Activated CD4-positive, alpha-beta memory T cell treated with anti-CD3 and anti-CD28 coated beads for 36 hours (primary cell): ENCODE results near the gene RRP15. TPM values are rescaled to one million over a fixed set of nuclear protein-coding genes. Genes with fewer than 3 reads are reported as not detected.

Experiments
- CTCF ChIA-PET: fragments of 350-600 bp; sonication (Branson Sonifier 250); formaldehyde crosslinking; loops from one replicate; lab custom pipeline; 2021; ENCODE audit warnings: antibody characterized with exemption, inconsistent platforms; lab: Charles Lee
- POLR2A ChIA-PET: fragments of 350-600 bp; sonication (Branson Sonifier 250); formaldehyde crosslinking; loops from one replicate; lab custom pipeline; 2021; ENCODE audit warnings: antibody characterized with exemption; lab: Charles Lee
- DNase-seq: peaks from one replicate; pipeline ENCODE4 v3.0.0-alpha.2; 2020
- H3K27ac Mint-ChIP-seq: one replicate; pipeline ENCODE4 v1.8.0; 2021; ENCODE audit warnings: mixed read lengths
- H3K27me3 Mint-ChIP-seq: one replicate; pipeline ENCODE4 v1.8.0; 2021; ENCODE audit warnings: mixed read lengths
- H3K36me3 Mint-ChIP-seq: one replicate; pipeline ENCODE4 v1.8.0; 2021; ENCODE audit warnings: mixed read lengths
- H3K4me1 Mint-ChIP-seq: one replicate; pipeline ENCODE4 v1.8.0; 2021; ENCODE audit warnings: low read depth, mixed read lengths
- H3K4me3 Mint-ChIP-seq: one replicate; pipeline ENCODE4 v1.8.0; 2021; ENCODE audit warnings: mild to moderate bottlenecking, mixed read lengths
- H3K9me3 Mint-ChIP-seq: one replicate; pipeline ENCODE4 v1.8.0; 2021; ENCODE audit warnings: mixed read lengths
- intact Hi-C: fragments of 100-400 bp; cut with micrococcal nuclease; formaldehyde crosslinking; loops from one replicate; pipeline ENCODE4 v1.15.1; 2023
- total RNA-seq, 2 experiments: library from RNA; stranded (reverse); gene quantifications; one replicate each; pipeline ENCODE4 v1.2.3, GENCODE V29; 2021

RRP15 gene
- total RNA-seq, 2 experiments from 2014 or later, result 18.0 to 18.8 TPM

DNA sequence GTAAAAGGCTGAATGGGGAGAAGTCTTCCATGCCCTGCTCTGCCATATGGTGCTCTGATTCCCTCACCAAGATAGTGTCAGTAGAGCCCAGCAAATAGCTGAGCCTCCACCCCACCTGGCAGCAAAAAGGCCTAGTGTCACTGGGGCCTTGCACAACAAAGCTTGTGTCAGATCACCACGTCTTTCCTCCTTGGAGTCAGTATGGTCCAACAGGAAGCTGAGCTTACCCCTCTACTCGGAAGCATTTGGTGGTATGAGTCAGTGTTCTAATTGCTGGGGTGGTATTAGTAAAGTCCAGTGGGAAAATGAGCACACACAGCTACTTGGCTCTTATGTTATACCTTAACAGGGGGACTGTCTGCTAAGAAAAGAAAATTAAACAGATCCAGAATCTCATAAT lies 18.7 kb upstream of the RRP15 start:
- H3K27ac Mint-ChIP-seq, result no peak overlapping the region
- CTCF ChIA-PET, result no interaction called here
- DNase-seq, result no peak
- no peaks in the 10 kb centered on the region for H3K9me3 Mint-ChIP-seq
- no peak overlapping the region for H3K4me3 Mint-ChIP-seq
- no peaks in the 10 kb centered on the region for H3K4me1 Mint-ChIP-seq
- peaks cover 12% of the 10 kb centered on the region for H3K27me3 Mint-ChIP-seq
- intact Hi-C loops, result no loop called here
- POLR2A ChIA-PET, result no interaction called here
- H3K36me3 Mint-ChIP-seq, result no peaks in the 10 kb centered on the region

DNA sequence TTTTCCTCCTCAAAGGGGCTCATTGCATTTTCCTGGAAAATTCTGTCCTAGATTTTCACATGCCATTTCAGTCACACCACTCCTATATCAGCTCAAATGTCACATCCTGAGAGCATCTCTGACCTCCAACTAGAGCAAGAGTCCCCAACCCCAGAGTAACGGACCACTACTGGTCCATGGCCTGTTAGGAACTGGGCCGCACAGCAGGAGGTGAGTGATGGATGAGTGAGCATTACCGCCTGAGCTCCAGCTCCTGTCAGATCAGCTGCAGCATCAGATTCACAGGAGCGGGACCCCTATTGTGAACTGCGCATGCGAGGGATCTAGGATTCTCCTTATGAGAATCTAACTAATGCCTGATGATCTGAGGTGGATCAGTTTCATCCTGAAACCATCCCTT lies 12.7 kb upstream of the RRP15 start:
- H3K4me3 Mint-ChIP-seq, result no peak overlapping the region
- no peak for DNase-seq
- H3K27ac Mint-ChIP-seq, result no peak overlapping the region
- intact Hi-C loops, result no loop called here
- H3K27me3 Mint-ChIP-seq, result no peaks in the 10 kb centered on the region
- POLR2A ChIA-PET, result no interaction called here
- H3K36me3 Mint-ChIP-seq, result no peaks in the 10 kb centered on the region
- CTCF ChIA-PET, result no interaction called here
- no peaks in the 10 kb centered on the region for H3K9me3 Mint-ChIP-seq
- H3K4me1 Mint-ChIP-seq, result no peaks in the 10 kb centered on the region

DNA sequence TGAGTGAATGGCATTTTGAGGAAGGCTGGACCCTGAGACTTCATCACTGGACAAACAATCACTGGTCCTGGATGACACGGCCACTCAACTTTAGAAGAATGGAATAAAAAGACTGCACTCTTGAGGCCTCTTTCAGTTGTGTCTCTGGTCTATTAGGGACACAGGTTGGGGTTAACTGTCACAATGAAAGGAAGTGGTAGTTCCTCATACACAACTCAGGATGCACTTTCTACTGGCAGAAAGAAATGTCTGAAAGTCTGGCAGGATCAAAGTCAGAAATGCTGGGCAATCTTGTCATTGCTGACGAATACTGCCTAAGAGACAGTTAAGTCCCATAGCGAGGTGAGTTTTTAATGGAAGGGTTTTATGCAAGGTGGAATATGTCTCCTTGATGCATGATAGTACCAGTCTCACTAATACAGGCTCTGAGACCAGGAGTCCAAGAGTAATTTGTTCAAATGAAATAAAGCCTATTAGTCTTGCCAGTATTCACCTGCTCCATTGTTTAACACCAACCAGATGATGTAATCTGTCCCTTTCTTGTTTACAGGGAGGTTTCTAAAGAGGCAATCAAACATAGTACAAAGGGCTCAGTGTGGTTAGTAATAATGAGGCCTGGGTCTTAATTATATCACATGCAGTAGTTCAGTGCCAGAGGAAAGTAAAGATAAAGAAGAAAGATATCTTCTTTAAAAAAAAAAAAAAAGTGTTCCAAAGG lies 11.2 kb upstream of the RRP15 start:
- POLR2A ChIA-PET, result interaction anchor here (0.6 kb wide), 1 partner anchor 1139 kb away, joined by 3 read pairs; no protein-coding TSS in a partner anchor
- H3K27ac Mint-ChIP-seq, result no peak overlapping the region
- H3K4me3 Mint-ChIP-seq, result no peak overlapping the region
- no peaks in the 10 kb centered on the region for H3K36me3 Mint-ChIP-seq
- intact Hi-C loops, result no loop called here
- DNase-seq, result no peak
- no peaks in the 10 kb centered on the region for H3K27me3 Mint-ChIP-seq
- H3K9me3 Mint-ChIP-seq, result no peaks in the 10 kb centered on the region
- CTCF ChIA-PET, result no interaction called here
- no peaks in the 10 kb centered on the region for H3K4me1 Mint-ChIP-seq

GRCh38 chr1:218274511-218274910 lies 10.6 kb upstream of the RRP15 start:
- intact Hi-C loops, result no loop called here
- Mint-ChIP-seq H3K27ac (no peak overlapping the region), H3K4me1 (no peaks in the 10 kb centered on the region), H3K4me3 (no peak overlapping the region), H3K27me3 (no peaks in the 10 kb centered on the region), H3K9me3 (no peaks in the 10 kb centered on the region), H3K36me3 (no peaks in the 10 kb centered on the region)
- POLR2A ChIA-PET, result interaction anchor here (0.6 kb wide), 1 partner anchor 1139 kb away, joined by 3 read pairs; no protein-coding TSS in a partner anchor
- CTCF ChIA-PET, result no interaction called here
- DNase-seq, result no peak

GRCh38 chr1:218275823-218276222 lies 9.3 kb upstream of the RRP15 start:
- intact Hi-C loops, result no loop called here
- Mint-ChIP-seq H3K27me3 (peaks cover 3% of the 10 kb centered on the region), H3K4me3 (no peak overlapping the region), H3K27ac (no peak overlapping the region), H3K9me3 (peaks cover 2% of the 10 kb centered on the region), H3K36me3 (no peaks in the 10 kb centered on the region), H3K4me1 (no peaks in the 10 kb centered on the region)
- no peak for DNase-seq
- ChIA-PET POLR2A (no interaction called here), CTCF (no interaction called here)

- Mint-ChIP-seq H3K27me3 (peaks cover 12% of the 10 kb centered on the region), H3K36me3 (peaks cover 2% of the 10 kb centered on the region), H3K4me3 (no peak overlapping the region), H3K9me3 (peaks cover 2% of the 10 kb centered on the region), H3K4me1 (peaks cover 13% of the 10 kb centered on the region), H3K27ac (no peak overlapping the region)
- no peak for DNase-seq
- POLR2A ChIA-PET, result no interaction called here
- intact Hi-C loops, result loop anchor here (10.0 kb wide), 3 partner anchors 656 to 1994 kb away; partner anchors contain the start of genes IARS2 and RAB3GAP2
- CTCF ChIA-PET, result no interaction called here
Measured at GRCh38 chr1:218281285-218281684, 3.8 kb upstream of the RRP15 start.

DNA sequence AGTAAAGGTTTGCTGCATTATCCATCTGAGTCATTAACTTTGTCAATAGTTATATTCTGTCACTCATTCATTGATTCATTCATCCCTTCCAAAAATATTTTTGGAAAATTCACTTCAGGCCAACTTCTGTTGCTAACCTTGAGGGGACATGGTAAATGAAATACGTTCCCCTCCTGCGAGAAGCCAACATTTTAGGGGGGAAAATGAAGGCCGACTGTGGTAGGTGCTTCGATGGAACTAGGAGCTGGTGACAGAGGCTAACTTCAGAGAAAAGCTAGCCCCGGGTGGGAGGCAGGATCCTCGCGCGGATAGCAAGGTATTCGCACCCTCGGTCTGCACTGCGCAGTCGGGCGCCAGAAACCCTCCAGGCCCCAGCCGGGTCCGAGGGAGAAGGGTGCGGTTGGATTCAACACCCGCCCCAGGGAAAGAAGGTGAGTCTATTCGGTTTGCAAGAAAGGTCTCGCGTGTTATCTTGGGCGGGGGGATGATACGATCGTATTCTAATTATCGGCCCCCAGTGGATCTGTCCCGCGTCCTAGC lies 646 bp upstream of the RRP15 start:
- CTCF ChIA-PET, result interaction anchor here (1.8 kb wide), 1 partner anchor 46 kb away, joined by 9 read pairs; no protein-coding TSS in a partner anchor
- H3K4me3 Mint-ChIP-seq, result peak overlapping the region; percentile 97
- peaks cover 2% of the 10 kb centered on the region for H3K9me3 Mint-ChIP-seq
- peaks cover 3% of the 10 kb centered on the region for H3K36me3 Mint-ChIP-seq
- no peak for DNase-seq
- H3K27me3 Mint-ChIP-seq, result peaks cover 12% of the 10 kb centered on the region
- H3K27ac Mint-ChIP-seq, result peak overlapping the region; percentile 80
- intact Hi-C loops, result loop anchor here (10.0 kb wide), 3 partner anchors 660 to 1990 kb away; partner anchors contain the start of genes IARS2 and RAB3GAP2
- POLR2A ChIA-PET, result interaction anchor here (1.0 to 1.1 kb wide), 2 partner anchors 10 to 653 kb away, joined by 3 read pairs; partner anchors contain the start of genes GPATCH2 and SPATA17
- peaks cover 25% of the 10 kb centered on the region for H3K4me1 Mint-ChIP-seq

- intact Hi-C loops, result no loop called here
- POLR2A ChIA-PET, result no interaction called here
- H3K27me3 Mint-ChIP-seq, result no peaks in the 10 kb centered on the region
- peaks cover 8% of the 10 kb centered on the region for H3K36me3 Mint-ChIP-seq
- H3K4me1 Mint-ChIP-seq, result peaks cover 16% of the 10 kb centered on the region
- CTCF ChIA-PET, result no interaction called here
- no peak for DNase-seq
- H3K27ac Mint-ChIP-seq, result no peak overlapping the region
- no peak overlapping the region for H3K4me3 Mint-ChIP-seq
- H3K9me3 Mint-ChIP-seq, result no peaks in the 10 kb centered on the region
Measured at GRCh38 chr1:218292515-218292914, 7.4 kb downstream of the RRP15 start.

DNA sequence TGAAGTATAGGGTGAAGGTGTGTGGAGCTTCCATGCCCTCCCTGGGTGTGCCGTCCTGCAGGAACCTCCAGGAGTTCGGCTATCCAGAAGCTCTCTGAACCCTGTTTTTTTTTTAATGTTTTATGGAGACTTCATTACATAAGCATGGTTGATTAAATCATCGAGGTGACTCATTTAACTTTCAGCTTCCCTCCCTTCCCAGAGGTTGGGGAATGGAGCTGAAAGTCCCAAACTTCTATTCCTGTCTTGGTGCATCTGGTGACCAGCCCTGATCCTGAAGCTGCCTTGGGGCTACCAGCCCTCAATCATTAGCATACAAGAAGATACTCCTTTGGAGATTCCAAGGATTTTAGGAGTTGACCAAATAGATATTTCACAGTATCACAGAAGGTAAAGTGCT lies 9.5 kb downstream of the RRP15 start:
- peaks cover 6% of the 10 kb centered on the region for H3K36me3 Mint-ChIP-seq
- DNase-seq, result no peak
- intact Hi-C loops, result no loop called here
- peaks cover 13% of the 10 kb centered on the region for H3K4me1 Mint-ChIP-seq
- no peak overlapping the region for H3K27ac Mint-ChIP-seq
- ChIA-PET POLR2A (interaction anchor here (1.2 kb wide), 1 partner anchor 10 kb away, joined by 3 read pairs; the partner anchor contains the start of gene RRP15), CTCF (no interaction called here)
- no peaks in the 10 kb centered on the region for H3K27me3 Mint-ChIP-seq
- no peak overlapping the region for H3K4me3 Mint-ChIP-seq
- H3K9me3 Mint-ChIP-seq, result no peaks in the 10 kb centered on the region

GRCh38 chr1:218296162-218296561 lies 11.1 kb downstream of the RRP15 start:
- POLR2A ChIA-PET, result no interaction called here
- peaks cover 5% of the 10 kb centered on the region for H3K36me3 Mint-ChIP-seq
- H3K4me1 Mint-ChIP-seq, result peaks cover 13% of the 10 kb centered on the region
- no peaks in the 10 kb centered on the region for H3K9me3 Mint-ChIP-seq
- intact Hi-C loops, result no loop called here
- DNase-seq, result no peak
- CTCF ChIA-PET, result interaction anchor here (1.0 to 1.8 kb wide), 3 partner anchors 11 to 36 kb away, joined by 3 to 7 read pairs (median 3); partner anchors contain the start of gene RRP15
- no peak overlapping the region for H3K27ac Mint-ChIP-seq
- H3K27me3 Mint-ChIP-seq, result no peaks in the 10 kb centered on the region
- no peak overlapping the region for H3K4me3 Mint-ChIP-seq

- no peak overlapping the region for H3K27ac Mint-ChIP-seq
- ChIA-PET CTCF (interaction anchor here (1.8 kb wide), 1 partner anchor 32 kb away, joined by 7 read pairs; no protein-coding TSS in a partner anchor), POLR2A (no interaction called here)
- peaks cover 11% of the 10 kb centered on the region for H3K36me3 Mint-ChIP-seq
- intact Hi-C loops, result no loop called here
- H3K27me3 Mint-ChIP-seq, result no peaks in the 10 kb centered on the region
- DNase-seq, result no peak
- H3K9me3 Mint-ChIP-seq, result no peaks in the 10 kb centered on the region
- no peak overlapping the region for H3K4me3 Mint-ChIP-seq
- peaks cover 13% of the 10 kb centered on the region for H3K4me1 Mint-ChIP-seq
Measured at GRCh38 chr1:218297461-218297860, 12.4 kb downstream of the RRP15 start.

DNA sequence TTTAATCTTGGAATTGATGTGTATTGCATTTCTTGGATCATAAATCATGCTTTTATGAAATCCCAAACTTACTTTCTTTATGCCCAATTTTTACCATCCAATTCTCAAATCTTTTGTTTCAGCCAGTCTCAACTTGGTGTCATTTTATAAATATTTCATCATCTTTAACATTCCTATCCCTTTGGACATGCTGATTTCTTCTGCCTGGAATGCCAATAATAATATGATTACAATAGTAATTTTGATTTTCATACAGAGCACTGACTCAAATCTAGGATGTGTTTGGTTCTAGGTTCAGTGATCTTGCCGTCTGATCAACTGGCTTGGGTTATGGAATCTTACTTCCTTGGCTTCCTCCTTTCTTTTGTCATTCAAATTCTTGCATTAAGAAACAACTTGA lies 12.8 kb downstream of the RRP15 start:
- Mint-ChIP-seq H3K27me3 (no peaks in the 10 kb centered on the region), H3K9me3 (no peaks in the 10 kb centered on the region), H3K4me3 (no peak overlapping the region), H3K27ac (no peak overlapping the region), H3K4me1 (peaks cover 11% of the 10 kb centered on the region), H3K36me3 (peaks cover 12% of the 10 kb centered on the region)
- no peak for DNase-seq
- ChIA-PET CTCF (no interaction called here), POLR2A (no interaction called here)
- intact Hi-C loops, result no loop called here
